Body of pancreas (tissue), 4 donors: ENCODE data around the gene SSU72.

Experiments used
- POLR2A ChIP-seq, 3 donors: fragments of 450-650 bp; IDR thresholded peaks; one replicate each; pipeline ENCODE4 v1.6.1; 2016; ENCODE audit warnings: antibody characterized with exemption in 3 of 3, mild to moderate bottlenecking in 2 of 3
- TF ChIP-seq, protein P1 (sequence below), 7 experiments: fragments of 450-650 bp in 4 of 7; fragments of 200-600 bp in 3 of 7; sonication (generic) in 3 of 7; IDR thresholded peaks; one replicate each; pipeline ENCODE4 v1.5.1; 2016 to 2019; ENCODE audit warnings: antibody characterized with exemption in 7 of 7

DNA sequence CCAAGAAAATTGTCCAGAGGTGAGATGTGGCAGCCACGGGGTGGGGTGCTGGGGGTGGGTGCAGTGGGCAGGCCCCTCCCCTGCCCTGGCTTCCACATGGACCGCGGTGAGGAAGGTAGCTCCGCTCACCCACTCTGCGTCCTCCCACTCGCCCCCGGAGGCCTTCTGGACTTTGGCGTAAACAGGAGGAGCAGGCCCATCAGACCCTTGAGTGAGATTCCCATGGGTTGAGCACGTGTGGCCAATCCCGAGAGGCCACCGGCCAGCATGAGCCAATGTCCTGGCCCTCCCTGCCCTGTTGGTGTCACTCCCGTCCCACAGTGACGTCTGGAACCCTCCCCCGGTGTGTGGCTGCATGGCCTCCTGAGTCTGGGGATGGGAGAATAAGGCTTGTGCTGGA is 26.1 kb downstream of the SSU72 start:
- TF ChIP-seq POLR2A (IDR thresholded peaks at IDR 0.05): no peak
- TF ChIP-seq, protein P1, sequence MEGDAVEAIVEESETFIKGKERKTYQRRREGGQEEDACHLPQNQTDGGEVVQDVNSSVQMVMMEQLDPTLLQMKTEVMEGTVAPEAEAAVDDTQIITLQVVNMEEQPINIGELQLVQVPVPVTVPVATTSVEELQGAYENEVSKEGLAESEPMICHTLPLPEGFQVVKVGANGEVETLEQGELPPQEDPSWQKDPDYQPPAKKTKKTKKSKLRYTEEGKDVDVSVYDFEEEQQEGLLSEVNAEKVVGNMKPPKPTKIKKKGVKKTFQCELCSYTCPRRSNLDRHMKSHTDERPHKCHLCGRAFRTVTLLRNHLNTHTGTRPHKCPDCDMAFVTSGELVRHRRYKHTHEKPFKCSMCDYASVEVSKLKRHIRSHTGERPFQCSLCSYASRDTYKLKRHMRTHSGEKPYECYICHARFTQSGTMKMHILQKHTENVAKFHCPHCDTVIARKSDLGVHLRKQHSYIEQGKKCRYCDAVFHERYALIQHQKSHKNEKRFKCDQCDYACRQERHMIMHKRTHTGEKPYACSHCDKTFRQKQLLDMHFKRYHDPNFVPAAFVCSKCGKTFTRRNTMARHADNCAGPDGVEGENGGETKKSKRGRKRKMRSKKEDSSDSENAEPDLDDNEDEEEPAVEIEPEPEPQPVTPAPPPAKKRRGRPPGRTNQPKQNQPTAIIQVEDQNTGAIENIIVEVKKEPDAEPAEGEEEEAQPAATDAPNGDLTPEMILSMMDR (IDR thresholded peaks at IDR 0.05): no peak
